ENCODE results near the gene NFU1. TPM values are rescaled to one million over a fixed set of nuclear protein-coding genes. Genes with fewer than 3 reads are reported as not detected.
A peak's percentile ranks its signal among the peaks of the same experiment; 100 is the strongest.

The NFU1 gene
- total RNA-seq, 2 experiments from 2014 or later, result 41.0 to 46.2 TPM

DNA sequence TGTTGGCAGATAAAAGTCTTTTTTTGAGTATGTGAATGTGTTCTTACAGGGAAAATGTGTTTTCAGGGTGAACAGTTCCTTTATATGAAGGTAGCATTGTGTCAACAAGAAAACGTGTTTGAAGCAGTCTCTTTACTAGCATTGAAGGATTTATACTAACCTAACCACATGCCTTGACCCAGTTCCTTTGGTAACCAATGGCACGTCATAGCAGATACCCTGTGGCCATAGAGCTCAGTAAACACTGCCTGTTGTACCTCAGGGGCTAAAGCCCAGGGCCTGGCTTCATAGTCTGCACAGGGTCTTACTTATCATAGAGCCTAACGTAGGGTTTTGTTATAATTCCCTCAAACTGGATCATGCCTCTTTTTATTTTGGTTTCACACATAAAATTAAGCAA lies 32.1 kb upstream of the NFU1 start:
- Mint-ChIP-seq H3K4me3 (no peak overlapping the region), H3K27me3 (no peaks in the 10 kb centered on the region), H3K27ac (no peak overlapping the region), H3K4me1 (ENCODE audit: low read depth) (peaks cover 10% of the 10 kb centered on the region), H3K9me3 (no peaks in the 10 kb centered on the region), H3K36me3 (ENCODE audit: low read depth) (peaks cover 21% of the 10 kb centered on the region)
- no peak for TF ChIP-seq CTCF (IDR thresholded peaks at IDR 0.05)
- ATAC-seq (no peak), DNase-seq (no peak)
- CTCF ChIA-PET, result no interaction called here
- POLR2A ChIA-PET, result interaction anchor here (0.7 kb wide), 1 partner anchor 21 kb away, joined by 3 read pairs; no protein-coding TSS in a partner anchor
- intact Hi-C loops (cut with micrococcal nuclease), result no loop called here

DNA sequence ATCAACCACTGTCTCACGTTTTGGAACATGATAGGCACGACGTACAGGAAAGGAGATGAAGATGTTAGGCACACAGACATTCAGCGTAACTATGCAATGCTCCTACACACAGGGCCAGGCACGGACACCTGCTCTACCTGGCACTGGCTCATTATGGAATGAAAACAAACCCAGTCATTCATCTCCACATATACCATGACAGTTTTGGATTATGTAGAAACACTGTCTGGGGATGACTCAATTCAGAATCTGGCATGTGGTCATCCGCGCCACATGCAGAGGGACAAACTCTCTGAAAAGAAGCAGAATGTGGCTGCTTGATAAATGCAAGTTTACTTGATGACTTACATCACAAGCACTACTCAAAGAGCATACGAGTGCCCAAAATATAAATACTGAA lies 29.5 kb upstream of the NFU1 start:
- H3K27ac Mint-ChIP-seq, result no peak overlapping the region
- CTCF ChIA-PET, result interaction anchor here (1.3 to 1.4 kb wide), 2 partner anchors 30 to 98 kb away, joined by 3 to 4 read pairs; partner anchors contain the start of gene NFU1
- H3K9me3 Mint-ChIP-seq, result no peaks in the 10 kb centered on the region
- H3K27me3 Mint-ChIP-seq, result no peaks in the 10 kb centered on the region
- DNase-seq, result peak; percentile 29
- no peak for TF ChIP-seq CTCF (IDR thresholded peaks at IDR 0.05)
- no peak overlapping the region for H3K4me3 Mint-ChIP-seq
- peaks cover 27% of the 10 kb centered on the region for H3K36me3 Mint-ChIP-seq (ENCODE audit: low read depth)
- intact Hi-C loops (cut with micrococcal nuclease), result no loop called here
- POLR2A ChIA-PET, result interaction anchor here (1.0 kb wide), 2 partner anchors 10 to 14 kb away, joined by 3 to 4 read pairs; no protein-coding TSS in a partner anchor
- ATAC-seq, result peak; percentile 58
- peaks cover 10% of the 10 kb centered on the region for H3K4me1 Mint-ChIP-seq (ENCODE audit: low read depth)

DNA sequence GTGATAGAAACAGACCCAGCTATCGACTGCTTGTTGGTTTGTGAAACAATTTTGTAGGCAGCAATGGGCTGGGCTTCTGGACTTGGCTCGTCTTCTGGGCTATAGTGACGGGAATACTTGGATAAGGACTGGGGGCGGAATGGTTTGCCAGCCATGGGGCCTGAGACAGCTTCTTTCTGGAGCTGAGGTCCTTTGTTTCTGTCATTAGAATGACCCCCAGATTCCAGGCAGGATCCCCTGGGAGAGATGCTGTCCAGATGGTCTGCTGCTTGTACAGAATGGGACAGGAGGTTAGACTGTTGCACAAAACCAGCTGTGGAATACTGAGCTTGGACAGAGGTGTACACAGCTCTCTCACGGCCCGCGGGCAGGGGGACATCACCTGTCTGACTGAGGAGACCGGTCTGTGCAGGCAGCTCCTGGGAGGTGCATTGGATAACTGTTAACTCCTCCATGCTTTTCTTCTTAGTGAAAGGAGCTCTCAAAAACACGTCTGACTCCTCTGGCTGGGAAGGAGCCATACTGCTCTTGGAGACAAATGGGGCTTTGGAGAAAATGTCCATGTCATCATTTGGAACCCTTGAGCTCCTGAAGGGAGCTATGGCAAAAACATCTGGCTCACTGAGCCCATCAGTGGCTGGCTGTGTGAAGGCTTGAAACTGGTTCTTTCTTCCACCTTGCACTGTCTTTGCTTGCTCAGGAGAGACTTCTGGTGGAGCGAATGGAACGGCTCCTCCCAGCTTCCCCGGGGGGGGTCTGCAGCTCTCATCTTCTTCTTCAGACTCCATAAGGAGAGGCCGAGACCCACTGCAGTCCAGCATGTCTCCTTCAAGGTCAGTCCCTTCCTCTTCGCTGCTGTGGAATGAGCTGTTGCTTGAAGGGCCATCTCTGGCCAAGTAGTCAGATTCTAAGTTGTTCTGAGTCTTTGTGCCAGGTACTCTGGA lies 28.6 kb upstream of the NFU1 start:
- Mint-ChIP-seq H3K4me1 (ENCODE audit: low read depth) (peaks cover 10% of the 10 kb centered on the region), H3K36me3 (ENCODE audit: low read depth) (peaks cover 26% of the 10 kb centered on the region), H3K9me3 (no peaks in the 10 kb centered on the region), H3K4me3 (no peak overlapping the region), H3K27ac (no peak overlapping the region), H3K27me3 (no peaks in the 10 kb centered on the region)
- ChIA-PET CTCF (interaction anchor here (0.9 to 1.6 kb wide), 9 partner anchors 11 to 259 kb away, joined by 3 to 4 read pairs (median 3); partner anchors contain the start of gene NFU1), POLR2A (interaction anchor here (1.0 kb wide), 1 partner anchor 11 kb away, joined by 4 read pairs; no protein-coding TSS in a partner anchor)
- ATAC-seq (no peak), DNase-seq (no peak)
- intact Hi-C loops (cut with micrococcal nuclease), result no loop called here
- no peak for TF ChIP-seq CTCF (IDR thresholded peaks at IDR 0.05)

GRCh38 chr2:69464575-69464974 lies 27.3 kb upstream of the NFU1 start:
- H3K27ac Mint-ChIP-seq, result no peak overlapping the region
- POLR2A ChIA-PET, result interaction anchor here (0.6 kb wide), 1 partner anchor 1531 kb away, joined by 3 read pairs; no protein-coding TSS in a partner anchor
- no peak overlapping the region for H3K4me3 Mint-ChIP-seq
- H3K27me3 Mint-ChIP-seq, result no peaks in the 10 kb centered on the region
- no peak for ATAC-seq
- no peak for DNase-seq
- H3K9me3 Mint-ChIP-seq, result no peaks in the 10 kb centered on the region
- no peak for TF ChIP-seq CTCF (IDR thresholded peaks at IDR 0.05)
- peaks cover 12% of the 10 kb centered on the region for H3K4me1 Mint-ChIP-seq (ENCODE audit: low read depth)
- CTCF ChIA-PET, result interaction anchor here (1.0 to 1.6 kb wide), 4 partner anchors 12 to 250 kb away, joined by 3 to 4 read pairs (median 3); partner anchors contain the start of gene NFU1
- peaks cover 28% of the 10 kb centered on the region for H3K36me3 Mint-ChIP-seq (ENCODE audit: low read depth)
- intact Hi-C loops (cut with micrococcal nuclease), result no loop called here
